HG03469 (cell line): ENCODE measurements around the gene PCDH9.

Experiments used
- ATAC-seq: cut with Tn5 transposase; IDR thresholded peaks from one replicate; pipeline ENCODE4 v1.9.1; 2021; ENCODE audit warnings: mild to moderate bottlenecking, moderate library complexity, moderate number of reproducible peaks; ENCODE audit not compliant: unreplicated experiment

PCDH9 gene

GRCh38 chr13:67225252-67226159 lies 4.6 kb downstream of the PCDH9 start:
- no peak for ATAC-seq

GRCh38 chr13:67224148-67224846 lies 5.8 kb downstream of the PCDH9 start:
- ATAC-seq: peak; percentile 61

DNA sequence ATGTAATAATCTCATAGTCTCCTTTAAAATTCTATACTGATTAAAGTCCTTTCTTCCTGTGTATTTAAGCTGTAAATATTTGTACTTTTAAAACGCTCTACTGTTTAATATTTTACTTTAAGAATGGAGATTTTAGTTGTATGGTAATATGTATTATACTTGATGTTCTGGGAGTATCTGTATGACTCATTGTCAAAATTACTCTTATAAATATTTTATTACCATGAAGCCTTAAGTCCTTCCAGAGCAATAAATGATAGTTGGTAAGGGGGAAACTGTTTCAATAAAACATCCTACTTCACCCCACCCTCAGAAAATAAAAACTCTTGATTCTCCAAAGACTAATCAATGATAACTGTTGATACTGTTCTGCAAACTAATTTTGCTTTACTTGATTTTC lies 6.4 kb downstream of the PCDH9 start:
- ATAC-seq: no peak

DNA sequence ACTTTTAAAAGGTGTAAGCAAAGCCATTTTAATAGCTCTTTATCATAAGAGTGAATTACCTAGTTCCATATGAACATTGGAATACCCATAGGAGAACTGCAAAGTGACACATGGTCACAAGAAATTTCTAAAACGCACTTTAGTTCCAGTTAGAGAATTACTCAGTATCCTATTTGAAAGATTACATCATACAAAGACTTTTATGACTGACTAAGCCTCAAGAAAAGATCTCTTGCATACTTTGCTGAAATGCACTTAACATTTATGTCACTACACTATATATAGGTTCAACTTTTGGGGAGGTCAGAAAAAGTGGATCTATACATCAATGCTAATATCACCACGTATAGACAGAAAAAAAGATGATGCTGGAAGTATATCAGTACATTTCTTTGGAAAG lies 7.1 kb downstream of the PCDH9 start:
- no peak for ATAC-seq

DNA sequence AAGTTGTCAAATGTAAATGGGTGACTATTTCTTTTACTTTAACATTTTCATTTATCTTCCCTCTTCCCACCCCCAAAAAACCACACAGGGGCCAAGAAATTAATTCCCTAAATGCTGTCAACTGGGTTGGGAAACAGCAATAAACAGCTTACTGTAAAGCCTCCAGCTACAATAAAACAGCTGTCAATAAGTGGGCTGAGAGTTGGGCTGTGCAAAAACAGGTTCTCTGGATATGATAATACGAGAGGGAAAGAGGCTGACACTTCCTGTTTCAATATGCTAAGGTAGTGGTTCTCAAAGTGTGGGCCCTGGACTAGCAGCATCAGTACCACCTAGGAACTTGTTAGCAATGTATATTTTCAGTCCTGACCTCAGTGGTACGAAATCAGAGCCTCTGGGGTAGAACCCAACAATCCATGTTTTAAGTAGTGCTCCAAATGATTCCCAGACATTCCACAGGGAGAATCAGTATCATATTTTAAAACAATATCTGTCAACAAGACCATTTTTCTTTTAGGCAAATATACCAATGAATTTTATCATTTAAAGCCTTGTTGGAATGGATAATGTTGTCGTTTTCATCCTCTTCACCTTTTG lies 8.4 kb downstream of the PCDH9 start:
- ATAC-seq: no peak

DNA sequence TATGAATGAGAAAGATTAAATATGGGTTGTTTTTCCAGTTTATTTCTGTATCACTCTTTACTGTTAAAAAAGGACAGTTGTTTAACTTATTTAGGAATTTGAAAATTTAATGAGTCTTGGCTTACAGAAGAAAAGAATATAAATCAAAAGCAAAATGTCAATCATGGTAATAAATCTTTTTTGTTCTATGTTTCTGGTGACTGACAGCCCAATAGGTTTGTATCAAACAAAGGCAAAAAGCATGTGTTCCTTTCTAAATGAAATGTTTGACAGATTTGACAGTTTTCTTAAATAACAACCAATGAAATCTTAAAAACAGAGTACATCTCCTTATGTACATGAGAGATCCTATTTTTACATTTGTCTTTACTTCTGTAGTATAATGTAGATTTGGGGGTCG lies 11.0 kb downstream of the PCDH9 start:
- ATAC-seq: no peak

DNA sequence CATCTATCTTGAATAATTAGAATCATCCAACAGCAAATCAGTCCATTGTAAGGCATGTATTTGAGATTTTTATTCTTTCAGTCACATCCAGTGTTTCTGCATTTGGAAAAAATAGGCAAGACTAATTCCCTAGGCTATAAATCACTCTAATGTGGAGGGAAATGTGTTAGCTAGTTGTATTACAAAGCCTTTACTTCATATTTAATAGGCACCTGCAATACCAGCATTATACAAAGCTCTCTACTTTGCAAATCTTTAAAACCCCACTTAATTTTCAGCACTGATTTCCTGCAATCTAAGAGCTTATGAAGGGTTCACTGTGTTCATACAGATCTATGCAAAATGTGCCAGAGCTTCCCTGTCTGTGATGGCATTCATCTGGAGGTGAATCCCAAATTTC lies 12.3 kb downstream of the PCDH9 start:
- no peak for ATAC-seq

DNA sequence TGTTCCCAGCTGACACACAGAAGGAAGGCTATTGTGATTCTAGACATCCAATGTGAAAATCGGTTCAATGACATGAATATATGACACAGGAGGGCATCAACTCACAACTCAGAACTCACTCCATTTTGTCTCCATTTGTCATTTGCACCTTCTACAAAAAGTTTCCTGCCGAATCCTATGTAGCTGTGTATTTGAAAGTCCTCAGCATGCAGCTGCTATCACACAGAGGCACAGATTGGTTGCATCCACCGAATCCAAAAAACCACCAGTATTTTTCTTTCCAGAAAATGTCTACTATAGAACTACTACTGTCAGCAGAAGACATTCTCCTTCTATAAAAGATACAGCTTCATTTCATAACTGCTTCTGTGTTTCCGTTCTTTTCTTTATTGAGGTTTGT lies 13.3 kb downstream of the PCDH9 start:
- ATAC-seq: no peak

GRCh38 chr13:67210208-67210607 lies 19.9 kb downstream of the PCDH9 start:
- no peak for ATAC-seq

- no peak for ATAC-seq
Measured at GRCh38 chr13:67208552-67208951, 21.6 kb downstream of the PCDH9 start.

- ATAC-seq: no peak
Measured at GRCh38 chr13:67204764-67205163, 25.4 kb downstream of the PCDH9 start.

DNA sequence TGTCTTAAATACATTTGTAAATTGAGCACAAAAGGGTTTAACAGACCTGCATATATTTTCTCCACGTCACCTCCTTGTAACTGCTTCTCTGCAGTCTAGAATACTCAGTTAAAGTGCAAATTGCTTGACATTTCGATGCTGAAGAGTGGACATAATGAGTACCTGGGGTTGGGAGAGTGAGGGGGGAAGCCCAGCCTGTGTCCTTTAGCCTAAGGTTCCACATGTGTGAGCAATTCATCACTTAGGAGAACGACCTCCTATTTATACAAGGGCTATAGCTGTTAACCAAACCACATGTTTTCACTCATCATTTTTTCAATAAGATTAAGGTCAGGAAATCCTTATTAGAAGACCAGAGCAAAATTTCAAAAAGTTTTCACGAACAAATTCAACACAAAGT lies 29.5 kb downstream of the PCDH9 start:
- ATAC-seq: no peak

DNA sequence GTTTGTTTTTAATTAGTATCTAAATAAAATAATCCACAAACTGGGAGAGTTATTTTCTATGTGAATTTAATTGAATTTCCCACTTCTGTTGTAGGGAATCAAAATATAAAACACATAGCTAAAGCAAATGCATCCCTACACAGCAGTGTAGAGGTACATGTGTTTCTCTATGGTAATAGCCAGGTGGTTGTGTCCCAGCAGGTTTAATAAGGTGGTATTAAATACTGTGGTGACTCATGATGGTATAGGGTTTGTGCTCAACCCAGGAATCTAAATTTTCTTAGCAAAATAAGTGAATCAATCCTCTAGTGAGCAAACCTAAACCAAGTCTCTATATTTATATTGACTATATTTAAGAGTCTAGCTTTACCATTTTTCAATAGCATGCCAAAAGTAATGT lies 30.0 kb downstream of the PCDH9 start:
- ATAC-seq: no peak

GRCh38 chr13:67197704-67198103 lies 32.4 kb downstream of the PCDH9 start:
- no peak for ATAC-seq

- no peak for ATAC-seq
Measured at GRCh38 chr13:67193979-67194378, 36.2 kb downstream of the PCDH9 start.

GRCh38 chr13:67192751-67193150 lies 37.4 kb downstream of the PCDH9 start:
- no peak for ATAC-seq

- ATAC-seq: no peak
Measured at GRCh38 chr13:67186995-67187569, 43.1 kb downstream of the PCDH9 start.

DNA sequence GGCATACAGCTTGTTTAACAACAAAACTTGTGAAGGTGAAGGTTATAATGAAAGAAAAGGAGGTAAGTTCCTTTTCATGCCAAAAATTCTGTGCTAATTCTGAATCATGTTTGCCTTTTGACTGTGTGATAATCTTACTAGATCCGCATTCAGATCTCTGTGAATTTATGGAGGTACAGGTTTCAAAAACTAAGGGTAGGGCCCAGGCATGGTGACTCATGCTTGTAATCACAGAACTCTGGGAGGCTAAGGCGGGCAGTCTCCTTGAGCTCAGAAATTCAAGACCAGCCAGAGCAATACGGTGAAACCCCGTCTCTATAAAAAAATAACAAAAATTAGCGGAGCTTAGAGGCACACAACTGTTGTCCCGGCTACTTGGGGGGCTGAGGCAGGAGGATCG lies 45.9 kb downstream of the PCDH9 start:
- ATAC-seq: no peak

- no peak for ATAC-seq
Measured at GRCh38 chr13:67183151-67183550, 47.0 kb downstream of the PCDH9 start.

DNA sequence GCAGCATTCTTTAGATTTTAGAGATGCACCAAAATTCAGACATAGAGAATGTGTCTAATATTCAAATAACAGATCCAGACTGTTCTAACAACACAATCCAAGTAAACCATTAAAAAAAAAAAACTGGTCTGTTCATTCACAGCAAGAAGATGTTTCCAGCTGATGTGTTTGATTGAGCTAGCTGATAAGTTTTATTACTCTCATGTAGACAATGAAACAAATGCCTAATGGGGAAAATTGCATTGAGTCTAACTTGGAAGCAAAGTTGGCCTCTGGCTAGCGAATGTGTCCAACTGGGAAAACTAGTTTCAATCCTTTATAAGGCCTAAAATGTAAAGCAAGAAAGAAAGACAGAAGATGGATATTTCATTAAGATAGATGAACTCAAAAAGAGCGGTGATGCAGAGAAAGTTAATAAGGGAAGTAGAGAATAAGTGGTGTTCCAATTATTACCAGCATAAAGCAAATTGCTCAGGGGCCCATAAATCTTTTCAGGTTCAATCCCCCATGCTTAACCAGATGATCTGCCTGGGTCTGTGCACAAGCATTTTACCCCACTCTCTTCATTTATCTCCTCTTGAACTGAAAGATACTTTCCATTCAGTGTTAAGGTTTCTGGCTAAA lies 54.2 kb downstream of the PCDH9 start:
- no peak for ATAC-seq

DNA sequence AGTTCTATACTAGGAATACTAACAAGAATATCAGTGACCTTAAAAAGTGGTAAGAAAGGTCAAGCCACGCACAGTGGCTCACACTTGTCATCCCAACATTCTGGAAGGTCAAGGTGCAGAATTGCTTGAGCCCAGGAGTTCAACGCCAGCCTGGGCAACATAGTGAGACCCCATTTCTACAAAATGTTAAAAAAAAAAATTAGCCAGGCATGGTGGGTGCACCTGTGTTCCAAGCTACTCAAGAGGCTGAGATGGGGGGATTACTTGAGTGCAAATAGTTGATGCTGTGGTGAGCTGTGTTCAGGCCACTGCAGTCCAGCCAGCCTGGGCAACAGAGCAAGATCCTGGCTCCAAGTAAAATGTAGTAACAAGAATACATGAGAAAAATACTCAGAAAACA lies 61.8 kb downstream of the PCDH9 start:
- no peak for ATAC-seq
